Stomach (tissue), 4 donors: ENCODE data around the gene PSMB2.

Experiments used
- CTCF ChIP-seq, 7 experiments: fragments of 450-650 bp in 4 of 7; fragments of 200-600 bp in 3 of 7; sonication (generic) in 3 of 7; IDR thresholded peaks; one replicate each; pipeline ENCODE4 v1.5.1; 2016 to 2019; ENCODE audit warnings: antibody characterized with exemption in 7 of 7, control low read depth in 2 of 7, mild to moderate bottlenecking in 1 of 7
- POLR2AphosphoS5 ChIP-seq, 3 donors: sonication (generic); formaldehyde crosslinking; IDR thresholded peaks; one replicate each; pipeline ENCODE4 v1.6.1; 2016; ENCODE audit warnings: antibody characterized with exemption in 3 of 3

DNA sequence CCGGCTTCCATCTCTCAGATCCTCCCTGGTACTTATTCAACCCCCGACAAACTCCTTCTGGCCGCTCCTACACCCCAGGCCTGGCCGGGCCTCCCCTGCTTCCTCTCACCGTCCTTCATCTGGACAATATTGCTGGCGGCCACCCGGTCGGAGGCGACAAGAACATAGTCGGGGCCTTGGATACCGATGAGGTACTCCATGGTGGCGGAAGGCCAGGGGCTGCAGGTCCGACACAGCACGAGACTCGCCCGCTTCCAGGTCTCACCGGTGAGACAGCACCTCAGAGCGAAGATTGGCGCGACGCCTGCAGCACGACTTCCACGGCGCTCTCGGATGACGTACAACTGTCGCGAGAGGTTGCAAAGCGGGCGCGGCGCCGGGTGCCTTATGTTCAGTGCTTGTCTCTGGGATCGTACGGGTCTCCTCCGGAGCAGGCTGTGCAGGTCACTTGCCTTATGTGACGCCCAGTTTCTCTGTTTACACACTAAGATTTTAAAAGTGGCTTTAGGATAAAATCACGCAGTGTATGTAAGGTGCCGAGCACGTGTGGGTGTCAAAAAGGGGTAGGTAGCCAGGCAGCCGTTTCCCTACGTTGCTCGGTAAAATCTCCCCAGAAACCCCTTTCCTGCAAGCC is at the start of gene PSMB2:
- TF ChIP-seq CTCF (IDR thresholded peaks at IDR 0.05) (peak in 1 of 7 experiments; percentile 18), POLR2AphosphoS5 (IDR thresholded peaks at IDR 0.05) (peak; percentile 59 to 98 (median 95))
